Thyroid gland (tissue), 4 donors: ENCODE measurements around the gene MGAT5.

Source experiments
- POLR2A ChIP-seq, 2 donors: fragments of 450-650 bp; IDR thresholded peaks; one replicate each; pipeline ENCODE4 v1.6.1; 2017; ENCODE audit warnings: antibody characterized with exemption in 2 of 2, mild to moderate bottlenecking in 2 of 2, moderate library complexity in 1 of 2
- TF ChIP-seq, protein P1 (sequence below), 6 experiments: fragments of 200-600 bp in 3 of 6; fragments of 450-650 bp in 3 of 6; sonication (generic) in 3 of 6; IDR thresholded peaks; one replicate each; pipeline ENCODE4 v1.5.1; 2016 to 2019; ENCODE audit warnings: antibody characterized with exemption in 6 of 6, mild to moderate bottlenecking in 2 of 6, inconsistent platforms in 1 of 6, moderate library complexity in 1 of 6

DNA sequence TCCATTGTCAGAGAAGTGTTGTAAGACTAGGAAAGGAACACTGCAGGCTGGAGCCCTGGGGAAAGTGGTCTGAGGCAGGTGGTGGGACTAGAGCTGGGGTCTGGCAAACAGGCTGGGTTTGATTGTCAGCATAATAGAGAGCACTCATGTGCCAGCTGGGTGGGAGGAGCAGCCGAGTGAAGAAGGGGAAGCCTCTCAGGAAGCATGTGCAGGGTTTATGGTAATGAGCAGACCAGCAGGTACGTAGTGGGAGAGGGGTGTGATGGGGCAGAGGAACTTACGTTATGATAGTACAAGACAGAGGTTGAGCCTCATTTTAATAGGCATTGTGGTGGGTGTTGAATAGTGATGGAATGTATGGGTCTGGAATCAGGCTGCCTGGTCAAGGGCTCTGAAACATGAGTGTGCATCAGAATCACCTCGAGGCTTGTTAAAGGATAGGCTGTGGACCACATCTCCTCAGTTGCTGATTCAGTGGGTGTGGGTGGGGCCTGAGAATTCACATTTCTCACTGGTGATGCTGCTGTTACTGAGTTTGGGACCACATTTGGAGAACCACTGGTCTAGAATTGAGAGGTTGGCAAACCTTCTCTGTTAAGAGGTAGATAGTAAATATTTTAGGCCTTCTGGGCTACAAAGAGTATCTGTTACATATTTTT lies 1.7 kb upstream of the MGAT5 start:
- TF ChIP-seq POLR2A (IDR thresholded peaks at IDR 0.05), result no peak
- TF ChIP-seq, protein P1, sequence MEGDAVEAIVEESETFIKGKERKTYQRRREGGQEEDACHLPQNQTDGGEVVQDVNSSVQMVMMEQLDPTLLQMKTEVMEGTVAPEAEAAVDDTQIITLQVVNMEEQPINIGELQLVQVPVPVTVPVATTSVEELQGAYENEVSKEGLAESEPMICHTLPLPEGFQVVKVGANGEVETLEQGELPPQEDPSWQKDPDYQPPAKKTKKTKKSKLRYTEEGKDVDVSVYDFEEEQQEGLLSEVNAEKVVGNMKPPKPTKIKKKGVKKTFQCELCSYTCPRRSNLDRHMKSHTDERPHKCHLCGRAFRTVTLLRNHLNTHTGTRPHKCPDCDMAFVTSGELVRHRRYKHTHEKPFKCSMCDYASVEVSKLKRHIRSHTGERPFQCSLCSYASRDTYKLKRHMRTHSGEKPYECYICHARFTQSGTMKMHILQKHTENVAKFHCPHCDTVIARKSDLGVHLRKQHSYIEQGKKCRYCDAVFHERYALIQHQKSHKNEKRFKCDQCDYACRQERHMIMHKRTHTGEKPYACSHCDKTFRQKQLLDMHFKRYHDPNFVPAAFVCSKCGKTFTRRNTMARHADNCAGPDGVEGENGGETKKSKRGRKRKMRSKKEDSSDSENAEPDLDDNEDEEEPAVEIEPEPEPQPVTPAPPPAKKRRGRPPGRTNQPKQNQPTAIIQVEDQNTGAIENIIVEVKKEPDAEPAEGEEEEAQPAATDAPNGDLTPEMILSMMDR (IDR thresholded peaks at IDR 0.05), result no peak
